ENCODE data around the gene ABHD14A.

DNA sequence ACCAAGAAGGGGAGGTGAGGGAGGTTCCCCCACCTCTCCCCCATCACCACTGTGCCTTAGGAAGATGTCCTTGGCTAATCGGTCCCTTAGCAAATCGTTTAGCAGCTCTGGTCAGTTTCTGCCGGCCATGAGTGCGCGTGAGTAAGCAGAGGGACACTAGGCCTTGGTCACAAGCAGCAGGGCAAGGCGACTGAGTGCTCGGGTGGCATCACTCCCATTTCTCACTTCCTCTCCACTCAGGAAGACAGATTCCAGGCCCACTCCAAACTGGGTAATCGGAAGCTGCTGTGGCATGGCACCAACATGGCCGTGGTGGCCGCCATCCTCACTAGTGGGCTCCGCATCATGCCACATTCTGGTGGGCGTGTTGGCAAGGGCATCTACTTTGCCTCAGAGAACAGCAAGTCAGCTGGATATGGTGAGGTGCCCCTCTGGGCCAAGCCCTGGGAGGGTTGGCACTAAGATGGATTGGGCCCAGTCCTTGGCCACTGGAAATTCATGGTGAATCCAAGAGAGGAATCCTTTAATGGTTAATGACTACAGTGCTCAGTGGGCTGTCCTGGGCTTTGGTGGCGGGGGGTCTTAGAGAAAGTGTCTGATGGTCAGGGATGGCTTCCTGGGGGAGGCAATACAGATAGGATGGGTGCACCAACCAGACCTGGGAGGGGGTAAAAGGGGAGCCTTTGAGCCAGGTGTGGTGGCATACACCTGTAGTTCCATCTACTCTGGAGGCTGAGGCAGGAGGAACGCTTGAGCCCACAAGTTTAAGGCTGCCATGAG lies 28.7 kb upstream of the ABHD14A start:
- TF ChIP-seq, protein P1, sequence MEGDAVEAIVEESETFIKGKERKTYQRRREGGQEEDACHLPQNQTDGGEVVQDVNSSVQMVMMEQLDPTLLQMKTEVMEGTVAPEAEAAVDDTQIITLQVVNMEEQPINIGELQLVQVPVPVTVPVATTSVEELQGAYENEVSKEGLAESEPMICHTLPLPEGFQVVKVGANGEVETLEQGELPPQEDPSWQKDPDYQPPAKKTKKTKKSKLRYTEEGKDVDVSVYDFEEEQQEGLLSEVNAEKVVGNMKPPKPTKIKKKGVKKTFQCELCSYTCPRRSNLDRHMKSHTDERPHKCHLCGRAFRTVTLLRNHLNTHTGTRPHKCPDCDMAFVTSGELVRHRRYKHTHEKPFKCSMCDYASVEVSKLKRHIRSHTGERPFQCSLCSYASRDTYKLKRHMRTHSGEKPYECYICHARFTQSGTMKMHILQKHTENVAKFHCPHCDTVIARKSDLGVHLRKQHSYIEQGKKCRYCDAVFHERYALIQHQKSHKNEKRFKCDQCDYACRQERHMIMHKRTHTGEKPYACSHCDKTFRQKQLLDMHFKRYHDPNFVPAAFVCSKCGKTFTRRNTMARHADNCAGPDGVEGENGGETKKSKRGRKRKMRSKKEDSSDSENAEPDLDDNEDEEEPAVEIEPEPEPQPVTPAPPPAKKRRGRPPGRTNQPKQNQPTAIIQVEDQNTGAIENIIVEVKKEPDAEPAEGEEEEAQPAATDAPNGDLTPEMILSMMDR (IDR thresholded peaks at IDR 0.05): no peak
- no peak for TF ChIP-seq POLR2A (IDR thresholded peaks at IDR 0.05)
